Measurements from ENCODE around the gene PFN3. TPM values are rescaled to one million over a fixed set of nuclear protein-coding genes. Genes with fewer than 3 reads are reported as not detected.

PFN3 gene
- total and polyA plus RNA-seq, 2 experiments from 2014 or later, result 1.9 to 2.0 TPM

DNA sequence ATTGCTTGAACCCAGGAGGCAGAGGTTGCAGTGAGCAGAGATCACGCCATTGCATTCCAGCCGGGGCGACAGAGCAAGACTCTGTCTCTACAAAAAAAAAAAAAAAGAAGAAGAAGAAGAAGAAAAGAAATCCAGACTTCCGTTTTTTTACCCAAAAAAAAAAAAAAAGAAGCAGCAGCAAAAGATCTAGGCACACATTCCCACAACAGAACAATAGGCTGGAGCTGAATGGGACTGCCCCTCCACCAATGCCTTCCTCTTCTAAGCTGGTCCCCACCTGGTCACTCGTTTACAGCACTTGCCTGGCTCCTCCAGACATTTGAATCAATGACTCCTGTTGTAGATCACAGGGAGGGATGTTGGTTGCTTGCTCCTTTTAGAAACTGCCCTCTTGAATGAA, 47.4 kb downstream of the PFN3 start:
- Mint-ChIP-seq H3K4me3 (peak overlapping the region; percentile 49), H3K36me3 (ENCODE audit: low read depth) (peaks cover 5% of the 10 kb centered on the region; the same call in 2 of the 3 replicates), H3K4me1 (peaks cover 25% of the 10 kb centered on the region), H3K27me3 (ENCODE audit: insufficient read depth, low read depth, poor library complexity) (peaks cover 18% of the 10 kb centered on the region), H3K9me3 (no peaks in the 10 kb centered on the region; the same call in 2 of the 3 replicates), H3K27ac (no peak overlapping the region)
- Histone ChIP-seq H3K27me3 (ENCODE audit: insufficient read depth) (no peaks in the 10 kb centered on the region; the same call in 1 of the 2 replicates), H3K4me1 (ENCODE audit: insufficient read depth) (peaks cover 6% of the 10 kb centered on the region), H3K4me3 (no peak overlapping the region), H3K4me2 (no peak overlapping the region), H3K79me2 (replicated peaks; ENCODE audit: insufficient read depth) (peaks cover 33% of the 10 kb centered on the region), H4K20me1 (replicated peaks; ENCODE audit: insufficient read depth) (peaks cover 2% of the 10 kb centered on the region; the same call in 1 of the 2 replicates), H3K9me2 (ENCODE audit: insufficient read depth) (peaks cover 4% of the 10 kb centered on the region; the same call in 1 of the 2 replicates), H2AFZ (no peak overlapping the region), H3F3A (replicated peaks; ENCODE audit: low read depth) (0 out of 2 replicates have a peak, but pooled peaks cover 6% of the 10 kb centered on the region), H3K36me3 (ENCODE audit: insufficient read depth) (peaks cover 6% of the 10 kb centered on the region; the same call in 1 of the 2 replicates), H3K27ac (ENCODE audit: low read depth) (no peak overlapping the region)
- ATAC-seq, result no peak
- DNase-seq (ENCODE audit: low spot score), result no peak
- TF ChIP-seq CREB1 (CRISPR knock-in tag; IDR thresholded peaks at IDR 0.05; ENCODE audit: low read depth), result no peak
- TF ChIP-seq, protein P1, sequence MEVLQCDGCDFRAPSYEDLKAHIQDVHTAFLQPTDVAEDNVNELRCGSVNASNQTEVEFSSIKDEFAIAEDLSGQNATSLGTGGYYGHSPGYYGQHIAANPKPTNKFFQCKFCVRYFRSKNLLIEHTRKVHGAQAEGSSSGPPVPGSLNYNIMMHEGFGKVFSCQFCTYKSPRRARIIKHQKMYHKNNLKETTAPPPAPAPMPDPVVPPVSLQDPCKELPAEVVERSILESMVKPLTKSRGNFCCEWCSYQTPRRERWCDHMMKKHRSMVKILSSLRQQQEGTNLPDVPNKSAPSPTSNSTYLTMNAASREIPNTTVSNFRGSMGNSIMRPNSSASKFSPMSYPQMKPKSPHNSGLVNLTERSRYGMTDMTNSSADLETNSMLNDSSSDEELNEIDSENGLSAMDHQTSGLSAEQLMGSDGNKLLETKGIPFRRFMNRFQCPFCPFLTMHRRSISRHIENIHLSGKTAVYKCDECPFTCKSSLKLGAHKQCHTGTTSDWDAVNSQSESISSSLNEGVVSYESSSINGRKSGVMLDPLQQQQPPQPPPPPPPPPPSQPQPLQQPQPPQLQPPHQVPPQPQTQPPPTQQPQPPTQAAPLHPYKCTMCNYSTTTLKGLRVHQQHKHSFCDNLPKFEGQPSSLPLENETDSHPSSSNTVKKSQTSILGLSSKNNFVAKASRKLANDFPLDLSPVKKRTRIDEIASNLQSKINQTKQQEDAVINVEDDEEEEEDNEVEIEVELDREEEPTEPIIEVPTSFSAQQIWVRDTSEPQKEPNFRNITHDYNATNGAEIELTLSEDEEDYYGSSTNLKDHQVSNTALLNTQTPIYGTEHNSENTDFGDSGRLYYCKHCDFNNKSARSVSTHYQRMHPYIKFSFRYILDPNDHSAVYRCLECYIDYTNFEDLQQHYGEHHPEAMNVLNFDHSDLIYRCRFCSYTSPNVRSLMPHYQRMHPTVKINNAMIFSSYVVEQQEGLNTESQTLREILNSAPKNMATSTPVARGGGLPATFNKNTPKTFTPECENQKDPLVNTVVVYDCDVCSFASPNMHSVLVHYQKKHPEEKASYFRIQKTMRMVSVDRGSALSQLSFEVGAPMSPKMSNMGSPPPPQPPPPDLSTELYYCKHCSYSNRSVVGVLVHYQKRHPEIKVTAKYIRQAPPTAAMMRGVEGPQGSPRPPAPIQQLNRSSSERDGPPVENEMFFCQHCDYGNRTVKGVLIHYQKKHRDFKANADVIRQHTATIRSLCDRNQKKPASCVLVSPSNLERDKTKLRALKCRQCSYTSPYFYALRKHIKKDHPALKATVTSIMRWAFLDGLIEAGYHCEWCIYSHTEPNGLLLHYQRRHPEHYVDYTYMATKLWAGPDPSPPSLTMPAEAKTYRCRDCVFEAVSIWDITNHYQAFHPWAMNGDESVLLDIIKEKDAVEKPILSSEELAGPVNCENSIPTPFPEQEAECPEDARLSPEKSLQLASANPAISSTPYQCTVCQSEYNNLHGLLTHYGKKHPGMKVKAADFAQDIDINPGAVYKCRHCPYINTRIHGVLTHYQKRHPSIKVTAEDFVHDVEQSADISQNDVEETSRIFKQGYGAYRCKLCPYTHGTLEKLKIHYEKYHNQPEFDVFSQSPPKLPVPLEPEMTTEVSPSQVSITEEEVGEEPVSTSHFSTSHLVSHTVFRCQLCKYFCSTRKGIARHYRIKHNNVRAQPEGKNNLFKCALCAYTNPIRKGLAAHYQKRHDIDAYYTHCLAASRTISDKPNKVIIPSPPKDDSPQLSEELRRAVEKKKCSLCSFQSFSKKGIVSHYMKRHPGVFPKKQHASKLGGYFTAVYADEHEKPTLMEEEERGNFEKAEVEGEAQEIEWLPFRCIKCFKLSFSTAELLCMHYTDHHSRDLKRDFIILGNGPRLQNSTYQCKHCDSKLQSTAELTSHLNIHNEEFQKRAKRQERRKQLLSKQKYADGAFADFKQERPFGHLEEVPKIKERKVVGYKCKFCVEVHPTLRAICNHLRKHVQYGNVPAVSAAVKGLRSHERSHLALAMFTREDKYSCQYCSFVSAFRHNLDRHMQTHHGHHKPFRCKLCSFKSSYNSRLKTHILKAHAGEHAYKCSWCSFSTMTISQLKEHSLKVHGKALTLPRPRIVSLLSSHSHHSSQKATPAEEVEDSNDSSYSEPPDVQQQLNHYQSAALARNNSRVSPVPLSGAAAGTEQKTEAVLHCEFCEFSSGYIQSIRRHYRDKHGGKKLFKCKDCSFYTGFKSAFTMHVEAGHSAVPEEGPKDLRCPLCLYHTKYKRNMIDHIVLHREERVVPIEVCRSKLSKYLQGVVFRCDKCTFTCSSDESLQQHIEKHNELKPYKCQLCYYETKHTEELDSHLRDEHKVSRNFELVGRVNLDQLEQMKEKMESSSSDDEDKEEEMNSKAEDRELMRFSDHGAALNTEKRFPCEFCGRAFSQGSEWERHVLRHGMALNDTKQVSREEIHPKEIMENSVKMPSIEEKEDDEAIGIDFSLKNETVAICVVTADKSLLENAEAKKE (CRISPR knock-in tag; IDR thresholded peaks at IDR 0.05), result no peak
- TF ChIP-seq ZNF114 (CRISPR knock-in tag; IDR thresholded peaks at IDR 0.05), result no peak
- no peak for TF ChIP-seq STAT1 (IDR thresholded peaks at IDR 0.05; ENCODE audit: unreplicated experiment)
- TF ChIP-seq EZH2 (IDR thresholded peaks at IDR 0.05; ENCODE audit: low read depth, unreplicated experiment), result no peak
- TF ChIP-seq CTCF (conservative IDR thresholded peaks at IDR 0.05; ENCODE audit: low read depth in 2 of 2), result no peak
- TF ChIP-seq NANOG (IDR thresholded peaks at IDR 0.05; ENCODE audit: borderline replicate concordance), result no peak
- TF ChIP-seq ZNF331 (CRISPR knock-in tag; IDR thresholded peaks at IDR 0.05; ENCODE audit: low read depth), result no peak
- no peak for TF ChIP-seq EZH2phosphoT487 (IDR thresholded peaks at IDR 0.05; ENCODE audit: unreplicated experiment)
- TF ChIP-seq, protein P2, sequence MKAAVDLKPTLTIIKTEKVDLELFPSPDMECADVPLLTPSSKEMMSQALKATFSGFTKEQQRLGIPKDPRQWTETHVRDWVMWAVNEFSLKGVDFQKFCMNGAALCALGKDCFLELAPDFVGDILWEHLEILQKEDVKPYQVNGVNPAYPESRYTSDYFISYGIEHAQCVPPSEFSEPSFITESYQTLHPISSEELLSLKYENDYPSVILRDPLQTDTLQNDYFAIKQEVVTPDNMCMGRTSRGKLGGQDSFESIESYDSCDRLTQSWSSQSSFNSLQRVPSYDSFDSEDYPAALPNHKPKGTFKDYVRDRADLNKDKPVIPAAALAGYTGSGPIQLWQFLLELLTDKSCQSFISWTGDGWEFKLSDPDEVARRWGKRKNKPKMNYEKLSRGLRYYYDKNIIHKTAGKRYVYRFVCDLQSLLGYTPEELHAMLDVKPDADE (IDR thresholded peaks at IDR 0.05), result no peak

Data from GM23338 (cell line).